ENCODE data around the gene TPSD1.
A peak's percentile ranks its signal among the peaks of the same experiment; 100 is the strongest.
"Not testable (repeated sequence)": the region's sequence is repeated elsewhere in the genome, so short reads cannot be mapped to it uniquely, and the experiment has no call there.

The TPSD1 gene

DNA sequence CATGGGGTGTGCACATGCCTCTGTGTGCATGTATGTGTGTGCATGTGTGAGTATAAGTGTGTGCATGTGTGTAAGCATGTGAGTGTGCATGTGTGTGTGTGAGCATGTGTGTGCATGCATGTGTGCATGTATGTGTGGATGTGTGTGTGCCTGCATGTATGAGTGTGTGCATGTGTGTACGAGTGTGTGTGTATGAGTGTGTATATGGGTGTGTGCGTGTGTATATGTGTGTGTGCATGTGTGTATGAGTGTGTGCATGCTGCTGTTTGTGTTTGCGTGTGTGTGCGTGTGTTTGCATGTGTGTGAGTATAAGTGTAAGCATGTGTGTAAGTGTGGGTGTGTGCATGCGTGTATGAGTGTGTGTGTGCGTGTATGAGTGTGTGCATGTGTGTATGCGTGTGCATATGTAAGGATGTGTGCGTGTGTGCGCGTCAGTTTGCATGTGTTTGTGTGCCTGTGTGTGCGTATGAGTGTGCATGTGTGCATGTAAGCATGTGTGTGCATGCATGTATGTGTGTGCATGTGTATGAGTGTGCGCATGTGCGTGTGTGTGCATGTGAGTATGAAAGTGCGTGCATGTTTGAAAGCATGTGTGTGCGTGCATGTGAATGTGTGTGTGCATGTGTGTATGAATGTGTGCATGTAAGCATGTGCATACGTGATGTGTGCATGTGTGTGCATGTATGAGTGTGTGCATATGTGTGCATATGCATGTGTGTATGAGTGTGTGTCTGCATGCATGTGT lies 8.6 kb downstream of the TPSD1 start:
- no peak for DNase-seq

DNA sequence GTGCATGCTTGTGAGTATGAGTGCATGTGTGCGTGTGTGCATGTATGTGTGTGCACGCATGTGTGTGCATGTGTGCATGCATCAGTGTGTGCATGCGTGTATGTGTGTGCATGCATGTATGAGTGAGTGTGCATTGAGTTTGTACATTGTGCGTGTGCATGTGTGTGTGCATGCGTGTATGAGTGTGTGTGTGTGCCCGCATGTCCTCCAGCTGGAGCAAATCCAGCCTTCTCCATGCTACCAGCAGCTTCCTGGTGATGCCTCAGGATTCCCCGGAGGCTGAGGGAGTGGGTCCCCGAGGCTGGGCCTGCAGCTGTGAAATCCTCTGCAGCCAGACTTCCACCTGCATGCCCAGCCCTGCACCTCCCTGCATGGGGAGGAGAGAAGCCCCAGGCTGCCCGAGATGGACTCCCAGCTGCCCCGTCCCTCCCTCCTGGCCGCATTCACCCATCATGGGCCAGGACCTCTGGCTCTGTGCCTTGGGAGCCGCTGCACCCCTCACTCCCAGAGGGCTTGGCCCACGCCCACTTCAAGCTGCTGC lies 9.3 kb downstream of the TPSD1 start:
- no peak for DNase-seq

DNA sequence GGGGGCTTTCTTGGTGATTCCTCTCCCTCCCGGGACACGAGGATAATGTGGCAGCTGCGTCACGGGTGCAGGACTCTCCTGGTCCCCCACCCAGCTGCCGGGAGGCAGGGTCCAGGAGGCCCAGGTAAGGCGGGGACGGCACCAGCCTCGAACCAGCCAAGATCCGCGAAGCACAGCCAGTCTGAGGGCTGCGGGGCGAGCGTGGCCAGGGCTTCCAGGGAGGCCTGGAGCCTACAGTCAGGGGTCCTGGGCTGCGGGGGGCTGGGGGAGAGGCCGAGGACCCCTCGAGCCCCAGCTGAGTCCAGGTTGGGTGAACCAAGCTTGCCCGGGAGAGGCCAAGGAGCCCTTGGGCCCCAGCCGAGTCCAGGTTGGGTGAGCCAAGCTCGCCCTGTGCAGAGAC lies 10.0 kb downstream of the TPSD1 start:
- DNase-seq: no peak

DNA sequence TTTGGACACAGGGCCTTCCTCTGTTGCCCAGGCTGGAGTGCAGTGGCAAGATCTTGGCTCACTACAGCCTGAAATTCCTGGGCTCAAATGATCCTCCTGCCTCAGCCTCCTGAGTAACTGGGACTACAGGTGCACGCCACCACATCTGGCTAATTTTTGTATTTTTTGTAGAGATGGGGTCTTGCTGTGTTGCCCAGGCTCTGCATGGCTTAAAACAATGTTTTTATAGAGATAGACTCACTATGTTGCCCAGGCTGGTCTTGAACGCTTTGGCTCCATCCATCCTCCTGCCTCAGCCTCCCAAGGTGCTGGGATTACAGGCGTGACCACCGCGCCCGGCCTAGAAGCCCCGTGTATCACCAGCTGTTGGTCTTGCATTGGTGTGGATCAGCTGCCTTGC lies 13.5 kb downstream of the TPSD1 start:
- not testable (repeated sequence) for DNase-seq

DNA sequence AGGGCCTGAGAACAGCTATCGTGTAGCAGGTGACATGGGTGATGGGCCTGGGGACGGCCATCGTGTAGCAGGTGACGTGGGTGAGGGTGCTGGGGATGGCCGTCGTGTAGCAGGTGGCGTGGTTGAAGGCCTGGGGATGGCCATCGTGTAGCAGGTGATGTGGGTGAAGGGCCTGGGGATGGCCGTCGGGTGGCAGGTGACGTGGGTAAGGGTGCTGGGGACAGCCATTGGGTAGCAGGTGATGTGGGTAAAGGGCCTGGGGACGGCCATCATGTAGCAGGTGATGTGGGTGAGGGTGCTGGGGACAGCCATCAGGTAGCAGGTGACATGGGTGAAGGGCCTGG lies 15.5 kb downstream of the TPSD1 start:
- DNase-seq: peak; percentile 84

DNA sequence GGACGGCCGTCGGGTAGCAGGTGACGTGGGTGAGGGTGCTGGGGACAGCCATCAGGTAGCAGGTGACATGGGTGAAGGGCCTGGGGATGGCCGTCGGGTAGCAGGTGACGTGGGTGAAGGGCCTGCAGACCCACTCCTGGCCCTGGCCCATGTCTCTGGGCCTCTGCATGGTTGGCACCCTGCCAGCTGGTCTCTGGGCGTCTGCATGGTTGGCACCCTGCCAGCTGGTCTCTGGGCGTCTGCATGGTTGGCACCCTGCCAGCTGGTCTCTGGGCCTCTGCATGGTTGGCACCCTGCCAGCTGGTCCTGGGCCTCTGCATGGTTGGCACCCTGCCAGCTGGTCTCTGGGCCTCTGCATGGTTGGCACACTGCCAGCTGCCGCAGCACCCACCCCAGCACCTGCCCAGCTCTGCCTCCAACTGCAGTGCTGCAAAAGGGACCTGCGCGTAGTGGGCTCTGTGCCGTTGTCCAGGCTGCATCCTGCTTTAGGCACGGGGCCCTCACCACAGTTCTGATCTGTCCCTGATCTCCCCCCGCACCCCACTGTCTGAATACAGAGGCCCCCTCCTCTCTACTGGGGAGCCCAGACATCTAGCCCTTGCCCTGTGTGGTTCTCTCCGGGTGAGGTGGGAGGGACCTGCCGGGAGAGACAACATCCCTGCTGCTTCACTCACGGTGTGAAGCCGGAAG lies 16.0 kb downstream of the TPSD1 start:
- peak; percentile 73 to 76 for DNase-seq

DNA sequence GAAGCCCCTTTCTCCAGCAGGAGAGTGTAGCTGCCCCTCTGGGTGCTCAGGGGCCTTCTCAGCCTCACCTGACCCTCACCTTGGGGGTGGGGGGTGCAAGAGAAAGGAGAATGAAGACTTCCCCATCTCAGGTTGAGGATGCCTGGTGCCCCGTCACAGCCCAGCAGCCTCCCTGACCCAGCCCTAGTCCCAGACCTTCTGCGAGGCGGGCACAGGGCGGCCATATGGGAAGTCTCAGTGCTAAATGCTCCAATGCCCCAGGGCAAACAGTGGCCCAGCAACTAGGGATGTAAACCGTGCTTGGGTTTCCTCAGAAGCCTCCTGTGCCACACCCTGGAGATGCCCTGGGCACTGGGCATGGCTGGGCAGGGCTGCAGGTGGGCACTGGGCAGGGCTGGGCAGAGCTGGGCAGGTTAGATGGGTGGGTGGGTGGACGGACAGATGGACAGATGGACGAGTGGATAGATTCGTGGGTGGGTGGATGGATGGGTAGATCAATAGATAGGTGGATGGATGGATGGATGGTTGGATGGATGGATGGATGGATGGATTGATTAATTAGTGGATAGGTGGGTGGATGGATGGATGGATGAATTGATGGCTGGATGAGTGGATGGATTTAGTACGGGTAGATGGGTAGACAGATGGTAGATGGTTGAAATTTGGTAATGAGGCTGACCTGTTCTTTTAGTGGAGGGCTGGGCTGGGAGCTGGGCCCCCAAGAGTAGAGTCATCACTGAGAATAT lies 16.8 kb downstream of the TPSD1 start:
- DNase-seq: no peak

DNA sequence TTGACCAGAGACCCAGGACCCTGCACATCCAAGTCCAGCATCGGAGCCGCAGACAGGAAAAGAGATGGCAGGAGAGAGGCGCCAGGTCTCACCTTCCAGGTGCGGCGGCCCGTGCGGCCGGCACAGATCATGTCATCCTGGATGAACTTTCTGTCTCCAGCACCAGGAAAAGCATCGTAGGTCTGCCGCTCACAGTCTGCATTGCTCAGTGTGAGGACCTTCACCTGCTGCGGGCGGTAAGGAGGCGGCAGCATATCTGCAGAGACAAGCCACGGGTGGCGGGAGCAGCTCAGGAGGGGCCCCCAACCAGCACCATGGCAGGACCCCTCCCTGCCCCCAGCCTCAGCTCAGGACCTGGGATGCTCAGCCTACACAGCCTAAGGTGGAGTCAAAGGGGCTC lies 17.9 kb downstream of the TPSD1 start:
- no peak for DNase-seq

DNA sequence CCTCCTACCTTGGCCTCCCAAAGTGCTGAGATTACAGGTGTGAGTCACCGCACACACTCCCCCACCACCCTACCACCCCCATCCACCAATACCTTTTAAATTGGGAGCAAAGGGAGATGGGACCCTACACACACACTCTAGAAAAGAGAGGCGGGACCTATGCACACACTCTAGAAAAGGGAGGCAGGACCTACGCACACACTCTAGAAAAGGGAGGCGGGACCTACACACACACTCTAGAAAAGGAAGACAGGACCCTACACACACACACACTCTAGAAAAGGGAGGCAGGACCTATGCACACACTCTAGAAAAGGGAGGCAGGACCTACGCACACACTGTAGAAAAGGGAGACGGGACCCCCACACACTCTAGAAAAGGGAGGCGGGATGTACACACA lies 18.9 kb downstream of the TPSD1 start:
- no peak for DNase-seq

DNA sequence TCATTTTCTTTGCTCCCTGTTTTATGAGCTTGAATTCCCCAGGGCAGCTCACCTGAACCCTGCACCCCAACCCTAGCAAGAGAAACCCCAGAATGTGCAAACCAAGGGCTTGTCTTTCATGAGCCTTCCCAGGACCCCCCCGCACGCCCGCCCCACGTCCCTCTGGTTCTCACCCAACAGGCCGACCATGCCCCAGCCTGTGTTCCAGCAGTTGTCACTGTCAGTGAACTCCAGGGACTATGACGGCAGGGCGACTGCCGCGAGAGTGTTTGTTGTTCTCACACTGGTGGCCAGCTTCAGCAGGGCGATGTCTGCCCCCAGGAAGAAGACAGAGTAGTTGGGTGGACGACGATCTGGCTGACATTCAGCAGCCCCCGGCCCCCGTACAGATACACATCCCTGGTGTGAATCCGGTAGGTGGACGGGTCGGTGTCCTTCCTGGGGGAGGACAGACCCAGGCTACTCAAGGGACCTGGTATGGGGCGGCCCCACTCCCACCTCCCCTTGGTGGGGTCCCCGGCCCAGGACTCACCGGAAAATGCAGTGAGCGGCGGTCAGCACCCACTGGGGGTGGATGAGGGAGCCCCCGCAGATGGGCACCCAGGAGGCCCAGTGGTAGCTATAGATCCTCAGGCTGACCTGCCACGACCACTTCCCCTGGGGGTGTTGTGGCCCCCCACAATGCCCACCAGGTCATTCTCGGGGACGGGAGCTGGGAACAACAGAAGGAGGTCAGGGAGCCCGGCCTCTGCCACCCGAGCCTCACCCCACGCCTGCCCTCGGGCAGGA lies 20.1 kb downstream of the TPSD1 start:
- no peak for DNase-seq

DNA sequence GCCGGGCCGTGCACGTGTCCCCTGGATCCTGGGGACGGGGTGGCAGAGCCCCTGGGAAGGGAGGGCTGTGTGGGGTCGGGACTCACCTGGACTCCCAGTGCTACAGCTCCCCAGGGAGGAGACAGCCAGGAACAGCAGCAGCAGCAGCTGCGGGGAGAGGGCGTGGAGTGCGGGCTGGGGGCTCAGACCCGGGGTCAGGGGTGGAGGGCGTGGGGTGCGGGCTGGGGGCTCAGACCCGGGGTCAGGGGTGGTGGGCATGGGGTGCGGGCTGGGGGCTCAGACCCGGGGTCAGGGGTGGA lies 20.7 kb downstream of the TPSD1 start:
- no peak for DNase-seq

DNA sequence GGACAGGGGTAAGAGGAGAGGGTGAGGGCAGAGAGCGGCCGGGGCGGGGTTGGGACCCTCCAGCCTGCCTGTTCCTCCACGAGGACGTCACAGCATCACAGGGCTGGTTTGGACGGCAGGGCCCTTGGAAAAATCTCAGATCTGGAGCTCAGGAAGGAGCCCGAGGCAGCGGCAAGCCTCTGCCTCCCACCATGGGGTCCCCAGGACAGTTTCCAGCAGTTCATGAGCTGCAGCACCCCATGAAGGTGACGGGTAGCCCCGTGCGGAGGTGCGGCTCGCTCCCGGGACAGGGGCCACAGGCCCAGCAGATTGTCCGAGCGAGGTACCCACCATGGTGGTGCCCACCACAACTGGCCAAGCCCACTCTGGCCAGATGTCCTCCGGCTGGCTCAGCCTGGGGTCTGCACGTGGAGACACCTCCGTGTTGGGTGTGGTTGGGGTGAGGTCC lies 21.3 kb downstream of the TPSD1 start:
- no peak for DNase-seq

DNA sequence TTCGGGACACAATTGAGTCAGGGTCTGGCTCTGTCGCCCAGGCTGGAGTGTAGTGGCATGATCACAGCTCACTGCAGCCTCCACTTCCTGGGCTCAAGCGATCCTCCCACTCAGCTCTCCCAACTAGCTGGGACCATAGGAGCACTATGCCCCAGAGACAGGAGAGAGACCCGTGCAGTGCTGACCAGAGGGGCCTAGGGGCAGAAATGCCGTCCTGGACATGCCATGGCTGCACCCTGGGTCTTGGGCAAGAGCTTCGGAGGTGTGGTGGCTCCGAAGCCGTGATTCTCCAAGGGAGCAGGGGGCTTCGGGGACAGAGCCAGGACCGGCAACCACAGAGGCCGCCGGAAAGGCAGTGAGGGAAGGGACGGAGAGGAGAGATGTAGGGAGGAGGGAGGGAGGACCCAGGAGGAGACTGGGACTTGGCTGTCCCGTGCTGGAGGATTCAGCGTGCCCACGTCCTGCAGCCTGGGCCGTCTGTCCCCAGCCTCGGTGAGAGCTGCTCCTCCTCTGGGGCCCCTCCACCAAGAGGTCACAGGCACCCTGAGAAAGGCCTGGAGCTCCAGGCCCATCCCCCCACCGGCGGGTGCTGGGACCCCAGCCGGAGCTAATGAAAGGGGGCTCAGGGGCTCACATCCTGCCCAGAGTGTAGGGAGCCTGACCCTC lies 21.9 kb downstream of the TPSD1 start:
- no peak for DNase-seq

DNA sequence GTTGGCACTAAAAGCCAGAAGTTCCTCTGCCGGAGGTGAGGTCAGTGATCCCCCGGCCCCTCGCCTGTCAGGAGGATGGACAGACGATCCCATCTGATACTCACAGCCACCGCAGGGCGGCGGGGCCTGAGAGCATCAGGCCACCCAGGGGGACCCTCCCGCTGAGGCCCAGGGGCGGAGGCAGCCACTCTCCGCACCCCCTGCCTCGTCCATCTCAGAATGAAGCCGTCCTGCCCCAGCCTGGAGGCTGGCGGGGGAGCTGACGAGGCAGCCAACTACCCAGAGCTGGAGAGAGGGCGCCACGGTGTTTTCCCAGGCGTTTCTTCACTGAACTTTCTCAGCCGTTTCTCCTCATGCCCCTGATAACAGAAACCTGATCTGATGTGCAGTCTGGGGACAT lies 22.6 kb downstream of the TPSD1 start:
- DNase-seq: no peak

DNA sequence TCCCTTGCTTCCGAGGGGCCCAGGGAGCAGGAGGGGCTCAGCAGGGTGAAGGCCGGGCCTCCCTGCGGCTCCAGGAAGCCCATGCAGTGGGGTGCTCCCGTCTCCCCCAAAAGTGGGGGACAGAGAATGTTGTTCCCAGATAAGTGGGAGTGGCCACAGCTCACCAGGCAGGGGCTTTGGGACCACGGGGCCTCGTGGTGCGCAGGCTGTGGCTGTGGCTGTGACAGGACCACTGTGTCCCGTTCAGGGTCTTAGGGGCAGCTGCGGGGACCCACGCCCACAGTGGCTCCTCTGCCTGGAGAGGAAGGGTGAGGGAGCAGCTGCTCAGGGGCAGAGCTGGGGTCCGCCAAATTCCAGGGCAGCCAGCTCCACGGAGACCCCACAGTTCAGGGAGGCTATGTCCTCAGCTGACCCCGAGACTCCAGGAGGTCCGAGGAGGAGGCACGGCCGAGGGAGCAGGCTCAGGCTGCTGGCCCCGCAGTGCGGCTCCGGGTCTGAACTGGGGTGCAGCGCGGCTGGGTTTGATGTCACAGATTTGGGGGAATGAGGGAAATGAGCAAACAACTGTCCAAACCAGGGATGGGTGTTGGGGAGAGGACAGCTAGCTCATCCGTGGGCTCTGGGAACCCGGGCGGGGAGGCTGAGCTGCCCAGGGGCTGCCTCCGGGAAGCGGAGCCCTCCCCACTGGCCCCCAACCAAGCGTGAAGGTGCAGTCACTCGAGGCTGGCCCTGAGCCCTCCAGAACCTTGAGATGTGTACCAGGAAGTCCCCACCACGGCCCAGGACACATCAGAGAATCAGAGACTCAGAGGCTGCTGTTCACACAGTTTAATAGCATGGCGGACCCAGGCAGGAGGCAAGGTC lies 23.4 kb downstream of the TPSD1 start:
- no peak for DNase-seq

DNA sequence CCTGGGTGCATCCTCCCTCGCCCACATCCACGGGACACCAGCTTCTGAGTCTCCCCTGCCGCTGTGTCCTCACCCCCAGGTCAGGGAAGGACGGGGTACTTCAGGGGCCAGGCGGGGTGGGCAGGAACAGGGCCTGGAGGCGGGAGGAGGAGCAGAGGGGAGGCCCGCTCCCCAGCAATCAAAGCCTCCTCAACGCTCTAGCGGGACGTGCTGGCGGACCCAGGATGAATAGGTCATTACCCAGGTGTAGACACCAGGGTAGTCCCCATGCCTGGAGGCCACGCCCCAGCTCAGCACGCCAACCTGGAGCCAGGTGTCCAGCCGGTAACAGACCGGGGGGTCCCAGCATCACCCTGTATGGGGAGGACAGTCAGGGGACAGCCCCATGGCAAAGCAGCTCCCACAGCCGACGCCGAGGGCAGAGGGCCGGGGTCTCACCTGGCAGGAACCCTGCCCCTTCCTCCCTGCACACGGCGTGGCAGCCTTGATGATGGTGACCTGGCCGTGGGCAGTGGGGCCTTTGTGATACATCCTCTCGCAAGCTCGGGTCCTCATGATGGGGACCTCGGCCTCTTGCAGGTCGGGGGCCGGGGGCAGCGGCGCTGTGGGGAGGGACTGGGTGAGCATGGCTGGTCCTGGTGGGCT lies 24.2 kb downstream of the TPSD1 start:
- DNase-seq: no peak

DNA sequence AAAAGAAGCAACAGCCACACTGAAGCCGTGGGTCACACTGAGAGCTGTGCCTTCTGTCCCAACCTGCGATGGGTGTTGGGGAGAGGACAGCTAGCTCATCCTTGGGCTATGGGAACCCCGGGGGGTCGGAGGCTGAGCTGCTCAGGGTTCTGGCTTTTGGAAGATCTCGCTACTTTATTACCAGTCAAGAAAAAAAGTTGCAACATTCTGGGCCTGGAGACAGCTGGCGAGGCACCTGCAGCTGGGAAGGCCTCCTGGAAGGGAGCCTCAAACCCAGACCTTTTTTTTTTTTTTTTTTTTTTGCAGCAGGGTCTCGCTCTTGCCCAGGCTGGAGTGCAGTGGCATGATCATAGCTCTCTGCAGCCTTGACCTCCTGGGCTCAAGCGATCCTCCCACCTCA lies 24.9 kb downstream of the TPSD1 start:
- no peak for DNase-seq

DNA sequence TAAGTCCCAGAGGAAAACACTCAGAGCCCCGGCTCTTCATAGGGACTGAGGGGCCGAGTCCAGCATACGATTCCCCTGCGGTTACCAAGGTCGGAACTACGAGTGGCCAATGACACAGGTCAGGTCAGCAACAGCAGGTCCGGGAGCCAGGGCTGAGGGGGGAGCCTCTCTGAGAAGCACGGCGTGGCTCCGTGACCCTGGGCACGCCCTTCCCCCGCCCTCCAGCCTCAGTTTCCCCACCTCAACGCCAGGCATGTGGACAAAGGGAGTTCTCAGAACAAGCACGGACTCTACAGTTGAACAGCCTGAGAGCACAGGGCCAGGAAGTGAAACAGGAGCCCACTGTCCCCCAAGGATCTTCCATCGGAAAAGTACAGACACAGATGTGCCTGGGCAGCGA lies 25.6 kb downstream of the TPSD1 start:
- DNase-seq: no peak

DNA sequence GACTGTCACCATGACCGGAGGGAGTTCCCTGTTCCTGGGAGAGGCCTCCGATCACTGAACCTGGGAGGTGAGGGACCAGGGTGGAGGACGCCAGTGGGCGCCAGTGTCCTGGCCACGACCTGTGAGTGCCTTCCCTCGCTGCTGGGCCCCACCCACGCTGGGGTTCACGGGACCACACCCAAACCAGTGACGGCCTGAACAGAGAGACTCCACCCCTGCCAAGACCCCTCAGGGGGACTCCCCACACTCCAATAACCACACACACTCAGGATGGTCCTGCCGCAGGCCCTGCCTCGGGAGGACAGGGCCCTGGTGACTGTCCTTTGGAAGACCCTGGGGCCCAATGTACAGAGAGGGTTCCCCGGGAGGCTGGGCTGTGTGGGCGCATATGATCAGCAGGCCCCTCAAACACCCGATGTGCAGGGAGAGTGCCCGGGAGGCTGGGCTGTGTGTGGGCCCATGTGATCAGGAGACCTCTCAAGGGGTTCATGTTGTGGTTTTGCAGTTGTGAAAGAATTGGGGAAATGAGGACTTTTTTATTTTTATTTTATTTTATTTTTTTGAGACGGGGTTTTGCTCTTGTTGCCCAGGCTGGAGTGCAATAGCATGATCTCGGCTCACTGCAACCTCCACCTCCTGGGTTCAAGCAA lies 26.6 kb downstream of the TPSD1 start:
- DNase-seq: no peak

DNA sequence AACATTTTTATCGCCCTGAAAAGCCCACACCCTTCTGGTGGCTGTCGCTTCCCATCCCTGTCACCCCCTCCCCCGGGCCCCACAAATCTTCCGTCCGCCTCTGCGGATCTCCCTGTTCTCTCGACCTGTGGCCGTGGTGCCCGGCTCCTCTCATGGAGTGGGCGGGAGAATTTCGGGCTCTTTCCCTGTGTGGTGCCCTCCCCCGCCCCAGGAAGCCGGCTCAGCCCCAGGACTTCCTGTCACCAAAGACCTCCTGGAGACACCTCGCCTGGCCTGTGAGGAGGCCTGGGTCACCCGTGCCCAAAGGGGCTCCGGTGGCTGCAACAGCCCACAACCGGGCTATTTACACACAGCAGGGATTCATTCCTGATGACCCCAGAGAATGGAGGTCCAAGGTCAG lies 27.4 kb downstream of the TPSD1 start:
- no peak for DNase-seq

All from SHP77 (cell line).